Measurements from ENCODE around the gene GABARAPL1. TPM values are rescaled to one million over a fixed set of nuclear protein-coding genes. Genes with fewer than 3 reads are reported as not detected.
"Not testable (repeated sequence)": the region's sequence is repeated elsewhere in the genome, so short reads cannot be mapped to it uniquely, and the experiment has no call there.

GABARAPL1 gene
- total RNA-seq, 1 donor from 2014 or later, result 44.8 TPM

DNA sequence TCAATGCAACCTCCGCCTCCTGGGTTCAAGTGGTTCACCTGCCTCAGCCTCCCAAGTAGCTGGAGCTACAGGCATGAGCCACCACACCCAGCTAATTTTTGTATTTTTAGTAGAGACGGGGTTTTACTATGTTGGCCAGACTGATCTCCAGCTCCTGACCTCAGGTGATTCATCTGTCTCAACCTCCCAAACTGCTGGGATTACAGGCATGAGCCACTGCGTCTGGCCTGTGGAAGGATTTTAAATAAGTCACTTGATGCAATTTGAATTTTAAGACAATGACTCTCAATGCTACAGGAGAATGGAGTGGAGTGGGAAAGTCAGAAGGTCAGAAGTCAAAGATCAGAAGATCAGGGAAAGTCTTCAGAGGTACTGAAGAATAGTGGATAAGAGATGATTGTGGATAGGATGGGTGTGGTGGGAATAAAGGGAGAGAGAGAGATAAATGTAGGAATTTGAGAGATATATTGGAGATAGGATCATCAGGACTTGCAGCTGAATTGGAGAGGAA, 18.5 kb upstream of the GABARAPL1 start:
- no peak for FAIRE-seq
- DNase-seq (ENCODE audit: low spot score in 2 of 2), result no peak

DNA sequence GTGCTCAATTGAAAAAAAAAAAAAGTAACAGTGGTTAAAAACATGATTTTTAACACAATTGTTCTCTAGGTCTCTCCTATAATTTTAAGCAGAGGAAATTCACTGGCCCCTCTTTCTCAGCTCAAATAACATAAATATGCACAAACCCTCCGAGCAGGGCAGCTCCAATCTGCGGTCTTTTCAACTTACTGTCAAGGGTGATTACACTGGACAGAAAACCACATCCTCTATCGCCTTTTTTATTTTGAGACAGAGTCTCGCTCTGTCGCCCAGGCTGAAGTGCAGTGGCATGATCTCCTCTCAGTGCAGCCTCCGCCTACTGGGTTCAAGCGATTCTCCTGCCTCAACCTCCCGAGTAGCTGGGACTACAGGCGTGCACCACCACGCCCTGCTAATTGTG, 16.5 kb upstream of the GABARAPL1 start:
- FAIRE-seq, result no peak
- DNase-seq (ENCODE audit: low spot score in 2 of 2), result no peak

DNA sequence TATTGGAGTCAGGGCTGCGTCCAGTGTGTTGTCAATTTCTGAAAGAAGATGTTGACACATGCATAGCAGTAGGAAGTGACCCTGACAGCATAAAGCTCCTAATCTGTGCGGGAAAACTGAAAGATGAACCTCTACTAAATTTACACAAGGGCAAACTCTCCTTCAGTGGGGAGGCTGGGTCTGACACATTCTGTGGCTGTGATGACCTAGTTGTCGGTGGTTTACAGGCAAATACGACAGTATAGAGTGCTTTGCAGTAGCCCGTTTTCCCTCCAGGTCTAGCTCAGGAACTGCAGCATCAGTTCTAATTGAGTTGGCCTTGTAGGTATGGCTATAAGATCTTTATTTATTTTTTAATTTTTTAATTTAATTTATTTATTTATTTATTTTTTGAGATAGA, 14.8 kb upstream of the GABARAPL1 start:
- no peak for FAIRE-seq
- no peak for DNase-seq (ENCODE audit: low spot score in 2 of 2)

DNA sequence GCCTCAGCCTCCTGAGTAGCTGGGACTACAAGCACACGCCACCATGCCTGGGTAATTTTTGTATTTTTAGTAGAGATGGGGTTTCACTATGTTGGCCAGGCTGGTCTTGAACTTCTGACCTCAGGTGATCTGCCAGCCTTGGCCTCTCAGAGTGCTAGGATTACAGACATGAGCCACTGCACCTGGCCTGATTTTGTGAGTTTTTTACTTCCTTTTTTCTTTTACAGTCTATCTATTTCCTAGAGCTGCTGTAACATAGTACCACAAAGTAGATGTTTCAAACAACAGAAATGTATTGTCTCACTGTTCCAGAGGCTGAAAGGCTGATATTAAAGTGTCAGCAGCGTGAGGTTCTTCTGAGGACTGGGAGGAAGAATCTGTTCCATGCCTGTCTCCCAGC, 8.2 kb upstream of the GABARAPL1 start:
- FAIRE-seq, result not testable (repeated sequence)

DNA sequence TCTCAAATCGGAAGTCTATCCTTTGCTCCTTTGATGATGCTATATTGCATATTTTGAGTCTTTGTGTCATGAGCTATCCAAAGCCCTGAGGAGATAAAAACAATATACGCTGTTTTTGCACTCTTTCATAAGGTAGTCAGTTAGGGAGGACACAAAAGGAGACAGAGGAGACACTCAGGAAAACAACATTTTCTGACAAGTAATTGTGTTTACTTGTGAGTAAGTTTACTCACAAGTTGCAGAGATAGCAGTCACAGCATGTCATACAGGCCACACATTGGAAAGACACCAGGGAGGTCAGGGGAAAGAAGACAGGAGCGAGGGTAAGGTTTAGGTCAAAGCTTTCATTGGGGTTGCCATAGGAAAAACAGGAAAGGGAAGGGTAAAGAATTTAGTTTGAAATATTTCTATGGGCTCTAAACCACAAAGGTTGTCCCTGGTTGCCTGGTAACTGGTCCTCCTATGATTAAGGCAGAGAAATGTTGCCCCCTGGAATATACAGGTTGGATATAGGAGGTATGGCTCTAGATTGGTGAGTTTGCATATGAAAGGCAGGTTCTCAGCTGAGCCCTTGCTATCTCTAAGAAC, 7.4 kb upstream of the GABARAPL1 start:
- no peak for FAIRE-seq

More for the DNA sequence above, 8.2 kb upstream of the GABARAPL1 start:
- not testable (repeated sequence) for DNase-seq (ENCODE audit: low spot score in 2 of 2)

DNA sequence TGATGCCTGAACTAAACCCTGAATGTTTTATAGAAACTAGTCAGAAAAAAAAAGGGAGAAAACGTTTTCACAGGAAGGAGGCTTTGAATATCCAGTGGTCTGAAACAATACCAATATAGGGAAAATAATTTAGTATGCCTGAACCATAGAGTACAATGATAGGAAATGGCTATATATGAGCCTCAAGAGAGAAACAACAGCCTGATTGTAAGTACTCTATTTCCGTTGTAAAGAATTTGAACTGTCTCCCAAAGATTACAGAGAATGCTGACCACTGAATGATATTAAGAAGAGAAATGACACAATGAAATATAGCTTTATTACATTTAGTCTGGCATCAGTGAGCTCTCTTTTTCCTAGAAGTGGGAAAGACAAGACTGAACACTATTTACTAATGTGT, 5.5 kb upstream of the GABARAPL1 start:
- no peak for DNase-seq (ENCODE audit: low spot score in 2 of 2)
- FAIRE-seq, result no peak

More for the DNA sequence above, 7.4 kb upstream of the GABARAPL1 start:
- no peak for DNase-seq (ENCODE audit: low spot score in 2 of 2)

DNA sequence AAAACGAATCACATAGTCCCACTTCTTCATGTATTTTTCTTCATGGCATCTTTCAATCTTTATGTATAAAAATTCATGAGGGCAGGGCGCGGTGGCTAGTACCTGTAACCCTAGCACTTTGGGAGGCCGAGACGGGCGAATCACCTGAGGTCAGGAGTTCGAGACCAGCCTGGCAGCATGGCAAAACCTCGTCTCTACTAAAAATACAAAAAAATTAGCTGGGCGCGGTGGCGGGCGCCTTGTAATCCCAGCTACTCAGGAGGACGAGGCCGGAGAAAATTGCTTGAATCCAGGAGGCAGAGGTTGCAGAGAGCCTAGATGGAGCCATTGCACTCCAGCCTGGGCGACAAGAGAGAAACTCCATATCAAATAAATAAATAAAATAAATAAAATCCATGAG, 2.5 kb upstream of the GABARAPL1 start:
- no peak for FAIRE-seq

DNA sequence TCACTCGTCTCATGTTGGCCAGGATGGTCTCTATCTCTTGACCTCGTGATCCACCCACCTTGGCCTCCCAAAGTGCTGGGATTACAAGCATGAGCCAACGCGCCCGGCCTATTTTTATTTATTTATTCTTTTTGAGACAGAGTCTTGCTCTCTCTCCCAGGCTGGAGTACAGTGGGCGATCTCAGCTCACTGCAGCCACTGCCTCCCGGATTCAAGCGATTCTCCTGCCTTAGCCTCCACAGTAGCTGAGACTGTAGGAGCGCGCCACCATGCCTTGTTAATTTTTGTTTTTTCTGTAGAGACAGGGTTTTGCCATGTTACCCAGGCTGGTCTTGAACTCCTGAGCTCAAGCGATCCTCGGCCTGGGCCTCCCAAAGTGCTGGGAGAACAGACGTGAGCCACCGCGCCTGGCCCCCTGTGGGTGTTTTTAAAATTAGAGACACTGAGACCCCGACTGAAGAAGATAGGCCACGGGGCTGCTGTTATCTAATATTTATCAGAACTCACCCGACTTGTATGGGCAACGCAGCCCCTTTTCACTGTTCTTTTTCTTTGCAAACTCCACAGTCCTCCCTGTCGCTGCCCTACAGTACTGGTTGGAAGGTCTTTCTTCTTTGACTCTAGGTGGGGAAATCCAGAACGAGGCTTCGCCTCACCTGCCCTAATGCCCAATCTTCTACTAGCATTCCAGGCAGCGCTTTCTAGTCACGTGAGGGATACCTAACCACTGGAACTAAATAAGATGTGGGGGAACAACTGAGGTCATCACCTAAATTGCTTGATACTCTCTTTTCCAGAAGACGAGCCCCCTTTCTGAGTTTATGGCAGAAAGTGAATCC, 1.4 kb upstream of the GABARAPL1 start:
- no peak for DNase-seq (ENCODE audit: low spot score in 2 of 2)
- no peak for FAIRE-seq

More for the DNA sequence above, 2.5 kb upstream of the GABARAPL1 start:
- no peak for DNase-seq (ENCODE audit: low spot score in 2 of 2)

DNA sequence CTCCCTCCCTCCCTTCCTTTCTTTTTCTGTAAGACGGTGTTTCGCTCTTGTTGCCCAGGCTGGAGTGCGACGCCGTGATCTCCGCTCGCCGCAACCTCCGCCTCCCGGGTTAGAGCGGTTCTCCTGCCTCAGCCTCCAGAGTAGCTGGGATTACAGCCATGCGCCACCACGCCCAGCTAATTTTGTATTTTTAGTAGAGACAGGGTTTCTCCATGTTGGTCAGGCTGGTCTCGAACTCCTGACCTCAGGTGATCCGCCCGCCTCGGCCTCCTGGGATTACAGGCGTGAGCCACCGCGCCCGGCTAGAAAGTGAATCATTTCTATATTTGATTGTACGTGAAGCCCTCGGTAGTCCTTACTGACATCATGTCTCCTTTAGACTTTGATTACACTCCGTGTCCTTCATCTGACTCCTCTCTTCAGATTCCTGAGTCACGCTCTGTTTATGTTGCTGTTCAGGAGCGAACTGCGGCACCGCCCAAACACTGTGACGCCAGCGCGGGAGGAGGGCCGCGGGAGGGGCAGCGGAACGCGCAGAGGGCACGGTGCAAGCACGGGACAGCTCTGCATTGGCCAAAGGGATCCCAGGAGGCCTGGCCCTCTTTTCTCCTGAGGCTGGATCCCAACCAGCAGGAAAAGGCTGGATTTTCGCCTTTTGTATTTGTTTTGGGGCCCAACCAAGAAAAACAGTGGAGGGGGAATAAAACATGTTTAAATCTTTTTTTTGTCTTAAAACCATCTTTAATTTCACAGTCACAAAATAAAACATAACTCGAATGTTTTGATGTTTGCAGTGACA, 538 bp upstream of the GABARAPL1 start:
- DNase-seq (ENCODE audit: low spot score in 2 of 2) (peak; percentile 81 to 91), FAIRE-seq (no peak)

DNA sequence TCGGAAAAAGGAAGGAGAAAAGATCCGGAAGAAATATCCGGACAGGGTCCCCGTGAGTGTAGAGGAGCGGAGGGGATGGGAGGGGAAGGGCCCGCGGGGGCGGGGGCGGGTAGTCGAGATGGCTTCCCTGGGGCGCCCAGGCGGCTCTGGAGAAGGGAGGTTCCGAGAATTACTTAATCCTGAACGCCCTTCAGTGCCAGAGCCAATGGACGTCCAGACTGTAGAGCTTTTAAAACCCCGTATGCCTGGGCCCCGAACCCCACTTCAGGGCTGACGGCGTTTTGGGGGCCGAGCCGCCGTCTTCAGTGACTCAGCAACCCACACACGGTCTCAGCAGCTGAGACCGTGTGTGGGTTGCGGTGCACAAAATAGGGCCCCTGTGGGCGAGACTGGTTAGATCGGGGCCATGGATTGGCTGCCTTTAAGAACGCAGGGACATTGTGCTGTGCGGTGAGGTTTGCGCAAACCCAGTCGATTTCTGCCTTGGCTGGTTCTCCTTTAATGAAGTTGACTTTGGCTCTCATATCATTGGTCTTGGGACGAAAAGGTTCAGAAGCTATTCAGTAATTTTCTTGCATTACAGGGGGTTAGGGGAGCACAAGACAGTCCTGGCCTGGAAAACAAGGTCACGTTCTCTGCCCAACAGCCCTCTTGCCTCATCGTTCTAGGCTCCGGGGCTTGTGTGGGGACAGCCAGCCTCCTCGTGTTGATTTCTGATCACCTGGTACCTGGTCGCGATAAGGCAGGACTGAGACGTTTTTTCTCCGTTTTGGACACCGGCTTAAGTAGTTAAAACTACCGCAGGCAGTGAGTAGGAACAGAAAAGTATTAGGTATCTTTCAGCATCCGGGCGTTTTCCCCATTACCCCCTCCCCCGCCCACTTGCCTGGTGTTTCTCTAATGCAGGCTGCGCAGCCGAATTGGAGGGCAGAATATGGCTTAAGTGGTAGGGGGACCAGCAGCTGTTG, 775 bp downstream of the GABARAPL1 start:
- FAIRE-seq (no peak), DNase-seq (ENCODE audit: low spot score in 2 of 2) (peak; percentile 36 to 52)

DNA sequence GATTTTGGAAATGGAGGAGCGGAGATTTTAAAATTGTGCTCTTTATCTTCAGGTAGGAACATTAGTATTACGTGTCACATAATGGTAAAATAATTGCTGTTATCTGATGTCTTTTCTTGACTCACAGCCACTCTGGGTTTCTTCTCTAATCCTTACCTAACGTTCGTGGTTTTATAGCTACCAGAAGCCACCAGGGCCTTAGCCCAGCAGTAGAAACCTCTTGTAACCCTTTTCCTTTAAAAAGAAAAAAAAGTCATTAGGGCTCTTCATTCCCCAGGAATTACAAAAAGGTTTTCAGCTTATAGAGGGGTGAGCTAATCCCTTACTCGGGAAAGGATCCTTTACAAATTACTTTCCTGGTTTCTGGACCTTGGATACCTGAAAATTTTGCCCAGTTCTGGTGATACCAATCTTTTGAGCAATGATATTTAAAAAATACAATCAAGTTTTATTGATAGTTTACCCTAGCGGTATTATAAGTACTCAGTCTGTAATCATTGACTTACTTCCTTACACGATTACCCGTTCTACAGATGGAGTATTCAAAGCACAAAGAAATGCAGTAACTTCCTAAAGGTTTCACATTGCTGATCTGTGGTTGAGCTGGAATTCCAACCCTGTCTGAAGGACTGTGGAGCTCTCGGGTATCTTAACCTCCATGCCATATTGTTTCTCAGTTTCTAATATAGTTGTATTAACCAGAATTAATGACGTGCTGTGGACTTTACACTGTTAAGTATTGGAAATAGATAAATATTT, 1.6 kb downstream of the GABARAPL1 start:
- DNase-seq (ENCODE audit: low spot score in 2 of 2) (no peak), FAIRE-seq (no peak)

DNA sequence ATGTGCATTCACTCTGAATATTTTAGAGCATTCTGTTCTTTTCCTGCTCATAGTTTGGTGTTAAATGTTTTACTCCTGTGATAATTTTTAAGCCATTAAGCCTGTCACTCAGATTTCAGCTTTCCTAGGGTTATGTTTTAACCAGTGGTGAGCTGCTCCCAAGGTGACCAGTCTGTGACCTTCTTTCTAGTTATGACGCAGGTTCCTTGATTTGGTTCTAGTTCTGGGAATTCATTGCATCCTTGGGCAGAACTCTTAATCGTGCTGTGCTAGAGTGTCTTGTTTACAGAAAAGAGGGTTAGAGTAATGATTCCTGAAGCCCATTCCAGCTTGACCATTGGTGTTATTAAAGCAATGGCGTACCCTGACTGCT, 2.2 kb downstream of the GABARAPL1 start:
- FAIRE-seq (no peak), DNase-seq (ENCODE audit: low spot score in 2 of 2) (no peak)

DNA sequence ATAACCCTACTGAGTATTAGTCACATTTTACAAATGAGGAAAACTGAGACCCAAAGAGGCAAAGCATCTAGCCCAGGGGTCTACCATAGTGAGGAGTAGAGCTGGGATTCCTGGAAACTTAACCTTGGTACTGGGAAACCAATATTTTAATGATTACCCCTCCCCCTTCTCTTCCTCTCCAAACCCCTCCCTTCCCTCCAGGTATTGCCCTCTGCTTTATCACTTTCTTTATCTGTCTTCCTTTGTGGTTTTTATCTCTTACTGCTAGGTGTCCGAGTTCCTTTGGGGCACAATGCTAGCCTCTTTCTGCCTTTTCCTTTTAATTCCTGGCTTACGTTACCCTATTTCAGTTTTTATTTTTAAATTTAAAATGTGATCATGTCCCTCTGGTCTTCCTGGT, 2.8 kb downstream of the GABARAPL1 start:
- DNase-seq (ENCODE audit: low spot score in 2 of 2) (no peak), FAIRE-seq (no peak)

DNA sequence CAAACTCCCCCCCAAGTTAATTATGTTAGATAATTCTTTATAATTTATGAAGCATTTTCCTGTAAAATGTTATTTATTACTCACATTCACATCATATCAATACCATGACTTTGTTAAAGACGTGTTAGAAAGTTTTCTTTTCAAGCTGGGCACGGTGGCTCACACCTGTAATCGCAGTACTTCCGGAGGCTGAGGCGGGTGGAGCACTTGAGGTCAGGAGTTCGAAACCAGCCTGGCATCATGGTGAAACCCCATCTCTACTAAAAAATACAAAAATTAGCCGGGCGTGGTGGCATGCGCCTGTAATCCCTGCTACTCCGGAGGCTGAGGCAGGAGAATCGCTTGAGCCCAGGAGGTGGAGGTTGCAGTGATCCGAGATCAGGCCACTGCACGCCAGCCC, 3.3 kb downstream of the GABARAPL1 start:
- not testable (repeated sequence) for FAIRE-seq; DNase-seq (ENCODE audit: low spot score in 2 of 2)

DNA sequence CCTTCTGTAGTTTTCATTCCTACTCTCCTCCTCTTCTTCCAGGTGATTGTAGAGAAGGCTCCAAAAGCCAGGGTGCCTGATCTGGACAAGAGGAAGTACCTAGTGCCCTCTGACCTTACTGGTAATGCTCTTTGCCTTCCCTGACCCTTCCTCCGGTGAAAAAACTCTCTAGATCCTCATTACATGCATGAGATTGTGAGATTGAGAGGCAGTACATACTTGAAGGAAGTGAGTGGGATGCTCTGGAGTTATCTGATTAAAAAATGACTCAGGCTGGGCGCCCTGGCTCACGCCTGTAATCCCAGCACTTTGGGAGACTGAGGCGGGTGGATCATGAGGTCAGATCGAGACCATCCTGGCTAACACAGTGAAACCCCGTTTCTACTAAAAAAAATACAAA, 5.3 kb downstream of the GABARAPL1 start:
- DNase-seq (ENCODE audit: low spot score in 2 of 2), result no peak
- no peak for FAIRE-seq

DNA sequence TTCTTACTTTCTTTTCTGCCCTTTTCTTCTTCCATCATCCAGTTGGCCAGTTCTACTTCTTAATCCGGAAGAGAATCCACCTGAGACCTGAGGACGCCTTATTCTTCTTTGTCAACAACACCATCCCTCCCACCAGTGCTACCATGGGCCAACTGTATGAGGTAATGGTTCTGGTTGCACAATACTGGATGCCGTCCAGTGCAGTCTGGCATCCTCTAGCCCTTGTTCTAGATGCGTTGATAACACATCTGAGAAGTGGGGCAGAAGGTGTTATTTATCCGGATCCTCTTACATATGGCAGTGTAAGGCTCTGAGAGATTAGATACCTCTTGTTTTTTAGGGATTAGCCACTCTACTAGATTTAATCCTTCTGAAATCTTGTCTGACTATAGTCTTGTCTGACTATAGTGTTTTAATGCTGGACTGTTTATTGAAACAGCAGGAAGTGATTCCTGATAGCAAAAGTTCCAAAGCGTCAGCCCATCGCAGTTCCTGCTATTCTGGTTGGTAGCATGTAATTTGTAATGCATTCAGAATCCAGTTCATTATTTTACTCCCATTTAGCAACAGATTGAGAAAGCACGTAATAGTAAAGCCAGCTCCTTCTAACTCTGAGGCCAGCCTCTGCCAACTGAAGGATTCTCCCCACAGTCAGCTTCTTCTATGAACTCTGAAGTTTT, 7.9 kb downstream of the GABARAPL1 start:
- DNase-seq (ENCODE audit: low spot score in 2 of 2) (peak in 1 of 2 donors; percentile 34), FAIRE-seq (no peak)

DNA sequence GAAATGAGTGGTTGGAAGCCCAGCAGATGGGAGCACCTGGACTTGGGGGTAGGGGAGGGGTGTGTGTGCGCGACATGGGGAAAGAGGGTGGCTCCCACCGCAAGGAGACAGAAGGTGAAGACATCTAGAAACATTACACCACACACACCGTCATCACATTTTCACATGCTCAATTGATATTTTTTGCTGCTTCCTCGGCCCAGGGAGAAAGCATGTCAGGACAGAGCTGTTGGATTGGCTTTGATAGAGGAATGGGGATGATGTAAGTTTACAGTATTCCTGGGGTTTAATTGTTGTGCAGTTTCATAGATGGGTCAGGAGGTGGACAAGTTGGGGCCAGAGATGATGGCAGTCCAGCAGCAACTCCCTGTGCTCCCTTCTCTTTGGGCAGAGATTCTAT, 9.2 kb downstream of the GABARAPL1 start:
- DNase-seq (ENCODE audit: low spot score in 2 of 2) (no peak), FAIRE-seq (no peak)

DNA sequence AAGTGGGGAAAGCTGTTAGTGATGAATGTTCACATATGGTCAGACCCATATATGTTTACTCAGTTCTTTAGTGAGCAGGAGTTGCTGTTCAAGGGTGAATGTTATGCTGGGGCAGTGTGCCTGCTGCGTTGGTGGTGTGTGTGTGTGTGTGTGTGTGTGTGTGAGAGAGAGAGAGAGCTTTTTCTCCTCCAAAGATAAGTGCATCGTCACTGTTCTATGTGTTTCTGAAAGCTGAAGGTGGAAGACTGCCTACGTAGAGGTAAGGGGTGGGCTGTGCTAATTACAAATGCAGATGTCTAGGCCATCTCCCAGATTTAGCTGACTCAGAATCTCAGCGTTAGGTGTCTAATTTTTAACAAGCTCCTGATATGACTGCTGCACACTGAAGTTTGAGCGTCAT, 10.5 kb downstream of the GABARAPL1 start:
- FAIRE-seq (no peak), DNase-seq (ENCODE audit: low spot score in 2 of 2) (no peak)

DNA sequence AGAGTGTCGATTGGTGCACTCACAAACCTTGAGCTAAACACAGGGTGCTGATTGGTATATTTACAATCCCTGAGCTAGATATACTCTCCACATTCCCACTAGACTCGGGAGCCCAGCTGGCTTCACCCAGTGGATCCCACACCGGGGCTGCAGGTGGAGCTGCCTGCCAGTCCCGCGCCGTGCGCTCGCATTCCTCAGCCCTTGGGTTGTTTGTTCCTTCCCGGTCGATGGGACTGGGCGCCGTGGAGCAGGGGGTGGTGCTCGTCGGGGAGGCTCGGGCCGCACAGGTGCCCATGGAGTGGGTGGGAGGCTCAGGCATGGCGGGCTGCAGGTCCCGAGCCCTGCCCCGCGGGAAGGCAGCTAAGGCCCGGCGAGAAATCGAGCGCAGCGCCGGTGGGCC, 12.7 kb downstream of the GABARAPL1 start:
- not testable (repeated sequence) for FAIRE-seq; DNase-seq (ENCODE audit: low spot score in 2 of 2)
